K562 (cell line): ENCODE measurements around the gene EPYC. TPM values are rescaled to one million over a fixed set of nuclear protein-coding genes. Genes with fewer than 3 reads are reported as not detected.

Experiments
- ATAC-seq: fragments of 200-7000 bp; cut with Tn5 transposase; 3 replicates; pipeline ENCODE4 v1.9.1; 2020; ENCODE audit warnings: moderate library complexity
- BruUV-seq: library from RNA; stranded (reverse); fragments of 400-500 nt; replicated peaks from 2 replicates; lab custom pipeline; 2021; lab: Mats Ljungman, UMichigan
- CTCF ChIA-PET: fragments of 300-600 bp; formaldehyde crosslinking; extraction: SDS; loops from one replicate; lab custom pipeline; 2021; ENCODE audit warnings: low intra/inter-chr PET ratio; lab: Yijun Ruan, JAX
- POLR2A ChIA-PET: fragments of 300-600, 350-650 bp; sonication (Branson Sonifier 250); formaldehyde crosslinking; extraction: SDS; loops from one replicate; lab custom pipeline; 2021; ENCODE audit warnings: antibody characterized with exemption, inconsistent platforms; lab: Yijun Ruan, JAX
- DNase-seq, 4 experiments: peaks; one replicate each; pipeline versions ENCODE4 v3.0.0 to v3.0.0-alpha.2; 2011 to 2018; ENCODE audit warnings: low spot score in 3 of 4, mixed read lengths in 3 of 4; ENCODE audit errors: extremely low read depth in 1 of 4
- FAIRE-seq: peaks from 2 replicates; lab custom pipeline; 2011; peaks lifted over from hg19 to GRCh38; lab: Jason Lieb, UNC
- H2AFZ ChIP-seq: 2 replicates; pipeline ENCODE4 v1.6.0; 2011; ENCODE audit warnings: low read depth, low read length, control low read depth, inconsistent platforms
- H3K27ac ChIP-seq: fragments of 200-600 bp; 3 replicates; pipeline ENCODE4 v1.8.0; 2011; ENCODE audit warnings: low read depth, mild to moderate bottlenecking, control low read depth, inconsistent platforms, low read length, moderate library complexity, mixed read lengths; ENCODE audit errors: extremely low read depth
- H3K27me3 ChIP-seq, 2 experiments: fragments of 300-600 bp in 1 of 2; 2 replicates in 1 of 2; 3 replicates in 1 of 2; pipeline versions ENCODE4 v1.6.0 to v1.8.0; 2011; ENCODE audit warnings: inconsistent platforms in 2 of 2, low read length in 2 of 2, mild to moderate bottlenecking in 1 of 2, mixed read lengths in 1 of 2, moderate library complexity in 1 of 2; ENCODE audit not compliant: control insufficient read depth in 2 of 2, insufficient read depth in 2 of 2
- H3K36me3 ChIP-seq: fragments of 300-600 bp; 3 replicates; pipeline ENCODE4 v1.8.0; 2011; ENCODE audit warnings: mild to moderate bottlenecking, low read length, inconsistent platforms; ENCODE audit not compliant: control insufficient read depth, insufficient read depth
- H3K4me1 ChIP-seq, 2 experiments: fragments of 200-600 bp in 1 of 2; replicated peaks in 1 of 2; 2 replicates in 1 of 2; 3 replicates in 1 of 2; pipeline versions ENCODE4 v1.5.1 to v1.8.0; 2011; ENCODE audit warnings: inconsistent platforms in 2 of 2, low read length in 2 of 2, mild to moderate bottlenecking in 1 of 2, mixed read lengths in 1 of 2, moderate library complexity in 1 of 2; ENCODE audit not compliant: control insufficient read depth in 2 of 2, insufficient read depth in 2 of 2
- H3K4me2 ChIP-seq: 2 replicates; pipeline ENCODE4 v1.6.1; 2011; ENCODE audit warnings: low read length, control low read depth, inconsistent platforms, mixed read lengths; ENCODE audit not compliant: insufficient read depth
- H3K4me3 ChIP-seq: fragments of 200-600 bp; sonication (generic), shearing (Covaris generic); 2 replicates; pipeline ENCODE4 v1.5.1; 2016; ENCODE audit warnings: control low read depth, inconsistent platforms
- H3K79me2 ChIP-seq: fragments of 200-600 bp; 3 replicates; pipeline ENCODE4 v1.8.0; 2011; ENCODE audit warnings: low read length, inconsistent platforms; ENCODE audit not compliant: control insufficient read depth, insufficient read depth
- H3K9ac ChIP-seq, 2 experiments: 2 replicates each; pipeline versions ENCODE4 v1.6.0 to v1.6.1; 2011; ENCODE audit warnings: low read depth in 2 of 2, low read length in 2 of 2, control low read depth in 1 of 2, inconsistent platforms in 1 of 2, mild to moderate bottlenecking in 1 of 2, mixed read lengths in 1 of 2; ENCODE audit not compliant: insufficient read depth in 1 of 2
- H3K9me1 ChIP-seq: one replicate; pipeline ENCODE4 v1.6.0; 2011; ENCODE audit warnings: inconsistent platforms, mild to moderate bottlenecking, low read length, moderate library complexity; ENCODE audit not compliant: control insufficient read depth, insufficient read depth
- H3K9me3 ChIP-seq: replicated peaks from 2 replicates; pipeline ENCODE4 v1.5.1; 2011; ENCODE audit warnings: low read depth, low read length, inconsistent platforms; ENCODE audit not compliant: control insufficient read depth, insufficient read depth
- H4K20me1 ChIP-seq: replicated peaks from 2 replicates; pipeline ENCODE4 v1.6.1; 2011; ENCODE audit warnings: low read length, inconsistent platforms, mixed read lengths; ENCODE audit not compliant: control insufficient read depth, insufficient read depth
- ARID3A ChIP-seq: IDR thresholded peaks from 2 replicates; pipeline ENCODE4 v1.6.1; 2012; ENCODE audit warnings: low read depth, low read length, improper control_type of control experiment, borderline replicate concordance
- CREB1 ChIP-seq, 2 experiments: sonication (generic) in 1 of 2; formaldehyde crosslinking in 1 of 2; IDR thresholded peaks; 2 replicates each; pipeline versions ENCODE4 v1.6.1 to v1.8.0; 2012 to 2022; ENCODE audit warnings: inconsistent platforms in 1 of 2, mild to moderate bottlenecking in 1 of 2, missing genetic modification reagents in 1 of 2, moderate library complexity in 1 of 2
- HEY1 ChIP-seq: fragments of 250-450 bp; sonication (Bioruptor Pico); IDR thresholded peaks from 2 replicates; pipeline ENCODE4 v1.5.0; 2020; ENCODE audit warnings: mild to moderate bottlenecking, moderate library complexity, borderline replicate concordance
- JUNB ChIP-seq: fragments of 450-650 bp; formaldehyde crosslinking; conservative IDR thresholded peaks from 2 replicates; pipeline ENCODE4 v1.4.0; 2020; ENCODE audit warnings: mild to moderate bottlenecking
- NEUROD1 ChIP-seq: fragments of 150-350 bp; IDR thresholded peaks from 2 replicates; pipeline ENCODE4 v1.6.1; 2014; ENCODE audit warnings: borderline replicate concordance, low read length, low read depth; ENCODE audit not compliant: partially characterized antibody
- PBX2 ChIP-seq, 2 experiments: IDR thresholded peaks in 1 of 2; conservative IDR thresholded peaks in 1 of 2; 2 replicates each; pipeline ENCODE4 v1.6.1; 2016; ENCODE audit warnings: low read depth in 2 of 2, mild to moderate bottlenecking in 1 of 2, missing compliant biosample characterization in 1 of 2, missing genetic modification characterization in 1 of 2, moderate library complexity in 1 of 2
- POLR2H ChIP-seq: IDR thresholded peaks from 2 replicates; pipeline ENCODE4 v1.6.1; 2016; ENCODE audit warnings: missing genetic modification characterization, low read depth, mild to moderate bottlenecking, control low read depth, missing compliant biosample characterization, moderate library complexity
- PTRF ChIP-seq: fragments of 450-650 bp; IDR thresholded peaks from 2 replicates; pipeline ENCODE4 v1.6.1; 2016; ENCODE audit warnings: mild to moderate bottlenecking, missing genetic modification characterization, missing compliant biosample characterization
- SMARCA5 ChIP-seq: fragments of 450-650 bp; IDR thresholded peaks from 2 replicates; pipeline ENCODE4 v1.6.1; 2016
- TSHZ1 ChIP-seq: fragments of 250-450 bp; sonication (Bioruptor Pico); IDR thresholded peaks from 2 replicates; pipeline ENCODE4 v1.4.0; 2020; ENCODE audit warnings: mild to moderate bottlenecking, moderate library complexity
- XRCC4 ChIP-seq: IDR thresholded peaks from one replicate; pipeline ENCODE4 v1.6.1; 2011; ENCODE audit not compliant: insufficient read depth, insufficient read length; ENCODE audit errors: extremely low read depth
- ZFP91 ChIP-seq: sonication (generic); formaldehyde crosslinking; IDR thresholded peaks from 2 replicates; pipeline ENCODE4 v1.8.0; 2022; ENCODE audit warnings: mild to moderate bottlenecking, missing genetic modification reagents
- WGBS: fragments of 100-300 bp; shearing (Covaris generic); methylation state at CpG from one replicate; pipeline ENCODE4 v1.1.6; 2016; ENCODE audit warnings: low coverage, mixed read lengths; ENCODE audit not compliant: insufficient coverage; ENCODE audit errors: missing lambda C conversion rate; 5-methylcytosine and 5-hydroxymethylcytosine counted together
- in situ Hi-C: fragments of 300-500 bp; cut with MboI; formaldehyde crosslinking; loops from 4 replicates; pipeline ENCODE4 v1.15.0; 2018; ENCODE audit warnings: inconsistent platforms, mixed read lengths
- intact Hi-C: fragments of 100-400 bp; cut with micrococcal nuclease; formaldehyde crosslinking; loops from 2 replicates; pipeline ENCODE4 v1.14.2; 2022
- polyA plus RNA-seq, 8 experiments: library from polyadenylated mRNA; depleted of rRNA in 4 of 8; stranded (reverse) in 5 of 8; unstranded in 3 of 8; fragments of >200 nt; fragmentation: Nextera tagmentation in 2 of 8; fragmentation: Illumina TruSeq in 1 of 8; extraction: Ambion mirVana in 2 of 8; extraction: Trizol in 1 of 8; gene quantifications; 2 replicates each; pipeline versions ENCODE4 v1.2.1 to v1.2.3, GENCODE V29; 2011 to 2014; ENCODE audit warnings: inconsistent platforms in 1 of 8, missing spikeins in 1 of 8
- total RNA-seq, 7 experiments: library from RNA; depleted of rRNA in 6 of 7; stranded (reverse); fragments of >200 nt in 6 of 7; fragmentation: Illumina TruSeq in 2 of 7; extraction: Trizol in 2 of 7; gene quantifications; 2 replicates each; pipeline versions ENCODE4 v1.2.1 to v1.2.3, GENCODE V29; 2011 to 2021; ENCODE audit warnings: low replicate concordance in 1 of 7

The EPYC gene
- total and polyA plus RNA-seq, 9 of the 15 experiments (the other 6 are each of a cell fraction or from before 2014, with no cell fraction given) = not detected

DNA sequence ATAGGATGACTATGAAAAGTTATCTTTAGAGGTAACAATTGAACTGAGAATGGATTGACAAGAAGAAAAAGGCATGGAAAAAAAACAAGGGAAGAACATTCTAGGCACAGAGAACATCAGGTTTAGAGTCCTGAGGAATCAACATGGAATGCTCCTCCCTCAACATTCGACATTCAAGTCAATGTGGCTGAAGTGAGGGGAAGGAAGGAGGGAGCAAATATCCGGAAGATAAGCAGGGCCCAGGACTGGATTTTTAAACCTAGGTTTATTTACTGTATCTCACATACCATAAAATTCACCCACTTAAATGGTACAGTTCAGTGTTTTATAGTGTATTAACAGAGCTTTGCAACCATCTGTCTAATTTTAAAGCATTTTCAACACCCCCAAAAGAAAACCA lies 40.2 kb downstream of the EPYC start:
- intact Hi-C loops = no loop called here
- no peaks in the 10 kb centered on the region for H3K27me3 ChIP-seq
- CTCF ChIA-PET = no interaction called here
- in situ Hi-C loops = loop anchor here (25.0 kb wide), 2 partner anchors 1673 to 1952 kb away; no protein-coding TSS in a partner anchor
- no peak overlapping the region; the same call in 1 of the 2 replicates for H2AFZ ChIP-seq
- no peak for ATAC-seq
- 0% methylated on average over 2 of the region's 2 CpGs for WGBS
- H3K27ac ChIP-seq = no peak overlapping the region
- POLR2A ChIA-PET = no interaction called here
- no peaks in the 10 kb centered on the region for H3K4me1 ChIP-seq
- H3K9ac ChIP-seq = no peak overlapping the region
- no peak overlapping the region for H3K4me2 ChIP-seq
- DNase-seq = no peak
- FAIRE-seq = no peak
- no peak overlapping the region for H3K4me3 ChIP-seq
- no peaks in the 10 kb centered on the region for H4K20me1 ChIP-seq
- BruUV-seq = no TSS peak
- H3K9me3 ChIP-seq = no peaks in the 10 kb centered on the region
- no peaks in the 10 kb centered on the region for H3K79me2 ChIP-seq
- H3K36me3 ChIP-seq = no peaks in the 10 kb centered on the region
- H3K9me1 ChIP-seq = no peaks in the 10 kb centered on the region
- no peak for TF ChIP-seq SMARCA5
- TF ChIP-seq ZFP91 (CRISPR knock-in tag) = no peak
- no peak for TF ChIP-seq POLR2H (tag)
- TF ChIP-seq TSHZ1 (CRISPR knock-in tag) = no peak
- no peak for TF ChIP-seq NEUROD1
- TF ChIP-seq HEY1 (CRISPR knock-in tag) = no peak
- TF ChIP-seq JUNB (CRISPR knock-in tag) = no peak
- TF ChIP-seq PTRF = no peak
- no peak for TF ChIP-seq CREB1 (IDR thresholded peaks at IDR 0.05)
- TF ChIP-seq CREB1 (CRISPR knock-in tag; IDR thresholded peaks at IDR 0.05) = no peak
- TF ChIP-seq ARID3A = no peak
- no peak for TF ChIP-seq XRCC4
- no peak for TF ChIP-seq PBX2 (CRISPR knock-in tag; IDR thresholded peaks at IDR 0.05; ENCODE audit: low read depth)
- no peak for TF ChIP-seq PBX2 (tag; conservative IDR thresholded peaks at IDR 0.05; ENCODE audit: low read depth)
